Heart right ventricle (tissue), 16 donors: ENCODE measurements around the gene TFB2M. TPM values are rescaled to one million over a fixed set of nuclear protein-coding genes. Genes with fewer than 3 reads are reported as not detected.

Source experiments
- ATAC-seq, 8 donors: fragments of 200-7000 bp; cut with Tn5 transposase; one replicate each; pipeline ENCODE4 v1.9.1; 2020; ENCODE audit warnings: mild to moderate bottlenecking in 8 of 8, moderate library complexity in 8 of 8, moderate number of reproducible peaks in 1 of 8
- DNase-seq, 2 donors: peaks; one replicate each; pipeline ENCODE4 v3.0.0-alpha.2; 2020
- H3K27ac ChIP-seq, 10 donors: fragments of 200-600 bp; sonication (generic) in 2 of 10; one replicate each; pipeline versions ENCODE4 v1.5.0 to v1.8.0; 2020 to 2022; ENCODE audit warnings: mild to moderate bottlenecking in 3 of 10
- H3K27me3 ChIP-seq, 7 donors: fragments of 200-600 bp; one replicate each; pipeline ENCODE4 v1.8.0; 2021 to 2022; ENCODE audit warnings: mild to moderate bottlenecking in 2 of 7
- H3K36me3 ChIP-seq, 9 donors: fragments of 200-600 bp; sonication (generic) in 1 of 9; one replicate each; pipeline versions ENCODE4 v1.5.0 to v1.8.0; 2020 to 2022; ENCODE audit warnings: mild to moderate bottlenecking in 2 of 9
- H3K4me1 ChIP-seq, 9 donors: fragments of 200-600 bp; sonication (generic) in 1 of 9; one replicate each; pipeline versions ENCODE4 v1.5.0 to v1.8.0; 2020 to 2022; ENCODE audit warnings: mild to moderate bottlenecking in 4 of 9
- H3K4me3 ChIP-seq, 10 donors: fragments of 200-600 bp; sonication (generic) in 2 of 10; one replicate each; pipeline versions ENCODE4 v1.5.0 to v1.8.0; 2020 to 2022; ENCODE audit warnings: mild to moderate bottlenecking in 7 of 10, moderate library complexity in 2 of 10
- H3K9me3 ChIP-seq, 11 donors: fragments of 200-600 bp in 10 of 11; sonication (generic) in 2 of 11; one replicate each; pipeline versions ENCODE4 v1.5.0 to v1.8.0; 2013 to 2022; ENCODE audit warnings: mild to moderate bottlenecking in 2 of 11, control low read depth in 1 of 11, moderate library complexity in 1 of 11
- CTCF ChIP-seq, 9 donors: fragments of 200-600 bp; sonication (generic) in 2 of 9; IDR thresholded peaks; one replicate each; pipeline versions ENCODE4 v1.5.0 to v1.8.0; 2021 to 2022; ENCODE audit warnings: antibody characterized with exemption in 9 of 9, mild to moderate bottlenecking in 5 of 9, moderate library complexity in 1 of 9
- WGBS, 2 donors: extraction: QIAGEN DNeasy Blood & Tissue Kit; methylation state at CpG; one replicate each; pipeline ENCODE4 v1.1.7; 2013; ENCODE audit warnings: inconsistent platforms in 1 of 2; 5-methylcytosine and 5-hydroxymethylcytosine counted together
- intact Hi-C, 10 donors: fragments of 100-400 bp; cut with DNase I; formaldehyde crosslinking; loops; one replicate each; pipeline versions ENCODE4 v1.11.1 to v1.14.2; 2022
- polyA plus RNA-seq, 2 donors: library from polyadenylated mRNA; stranded (reverse); fragments of 200-250 nt; gene quantifications; one replicate each; pipeline ENCODE4 v1.2.3, GENCODE V29; 2013
- total RNA-seq, 10 donors: library from RNA; stranded (reverse); fragmentation: NEBNext Ultra II Directional in 3 of 10; extraction: Animal tissue kit (Norgen Biotek cat#: 25700) in 3 of 10; gene quantifications; one replicate each; pipeline versions ENCODE4 v1.2.1 to v1.2.4, GENCODE V29; 2021 to 2023
- donor health status: Arrhythmogenic right ventricular cardiomyopathy.
- donor health status: ischemic (EF 13 %, LVEDD 7.1; RV severe dilation, severe dysfunction).
- donor health status: healthy with polysubstance abuse.
- donor health status: DM: no; HTN: yes; CAD: no.
- donor health status: DM: no; HTN: no; CAD: no.
- donor health status: ischemic (EF 25% LVEDD 6.9; RV normal size, moderate dysfunction).
- donor health status: ischemic (EF 25% LVEDD 5.7; RV mildly dilated, moderate dysfunction).
- donor health status: healthy.
- donor health status: DM: yes; HTN: yes; CAD: no.
- donor health status: Ischemic cardiomyopathy.
- donor health status: ischemic (EF 35%, LVEDD 5.7; RV mildly dilated, moderate dysfunction).
- donor health status: nonischemic (EF 11% LVEDD 7.7; RV severe dilation, severe dysfunction).
- donor health status: DM: yes; HTN: yes; CAD: no.
- donor health status: PGD.
- donor health status: ischemic (EF 29% LVEDD 5.4; RV normal size, mild dysfunction).
- donor health status: nonischemic (EF 23%, LVEDD 6.1; RV moderate dilation, normal function).

The TFB2M gene
- total and polyA plus RNA-seq, 12 donors: 2.9 to 16.5 (median 13.1) TPM

GRCh38 chr1:246558041-246558440, 8.0 kb downstream of the TFB2M start:
- 96 to 98% methylated on average over 2 of the region's 2 CpGs for WGBS, 2 donors
- no peak overlapping the region for H3K4me3 ChIP-seq

GRCh38 chr1:246554201-246554600, 11.9 kb downstream of the TFB2M start:
- no peak for ATAC-seq
- H3K9me3 ChIP-seq: no peaks in the 10 kb centered on the region
- H3K27me3 ChIP-seq: no peaks in the 10 kb centered on the region
- no peak for DNase-seq
- 94 to 97% methylated on average over 16 of the region's 16 CpGs for WGBS, 2 donors
- no peak for TF ChIP-seq CTCF (IDR thresholded peaks at IDR 0.05)
- H3K27ac ChIP-seq: no peak overlapping the region
- H3K4me3 ChIP-seq: no peak overlapping the region
- H3K36me3 ChIP-seq: peaks cover 0 to 100% (median 38%) of the 10 kb centered on the region in 9 donors
- intact Hi-C loops: no loop called here
- no peaks in the 10 kb centered on the region for H3K4me1 ChIP-seq

More at GRCh38 chr1:246558041-246558440, 8.0 kb downstream of the TFB2M start:
- H3K27ac ChIP-seq: no peak overlapping the region
- ATAC-seq (no peak), DNase-seq (no peak)
- no peaks in the 10 kb centered on the region for H3K27me3 ChIP-seq
- H3K9me3 ChIP-seq: no peaks in the 10 kb centered on the region
- intact Hi-C loops: loop anchor here in 1 of 10 donors (5.0 kb wide), 1 partner anchor 51 kb away; the partner anchor contains the start of gene SMYD3
- no peak for TF ChIP-seq CTCF (IDR thresholded peaks at IDR 0.05)
- H3K4me1 ChIP-seq: no peaks in the 10 kb centered on the region
- peaks cover 0 to 97% (median 45%) of the 10 kb centered on the region in 9 donors for H3K36me3 ChIP-seq

GRCh38 chr1:246552110-246552509, 14.0 kb downstream of the TFB2M start:
- H3K36me3 ChIP-seq: peaks cover 0 to 100% (median 48%) of the 10 kb centered on the region in 9 donors

GRCh38 chr1:246550402-246550801, 15.7 kb downstream of the TFB2M start:
- no peaks in the 10 kb centered on the region for H3K27me3 ChIP-seq
- no peak for DNase-seq
- no peak for TF ChIP-seq CTCF (IDR thresholded peaks at IDR 0.05)
- no peak overlapping the region for H3K4me3 ChIP-seq
- 69 to 71% methylated on average over 11 of the region's 11 CpGs for WGBS, 2 donors
- peaks cover 0 to 100% (median 40%) of the 10 kb centered on the region in 9 donors for H3K36me3 ChIP-seq
- H3K9me3 ChIP-seq: no peaks in the 10 kb centered on the region
- H3K27ac ChIP-seq: no peak overlapping the region
- no peak for ATAC-seq
- peaks cover 0 to 3% (median 0%) of the 10 kb centered on the region in 9 donors for H3K4me1 ChIP-seq
- intact Hi-C loops: no loop called here

More at GRCh38 chr1:246552110-246552509, 14.0 kb downstream of the TFB2M start:
- Histone ChIP-seq H3K27ac (no peak overlapping the region), H3K27me3 (no peaks in the 10 kb centered on the region), H3K4me3 (no peak overlapping the region), H3K9me3 (no peaks in the 10 kb centered on the region), H3K4me1 (peaks cover 0 to 3% (median 0%) of the 10 kb centered on the region in 9 donors)
- intact Hi-C loops: no loop called here
- no peak for DNase-seq
- no peak for ATAC-seq
- TF ChIP-seq CTCF (IDR thresholded peaks at IDR 0.05): no peak
- WGBS, 2 donors: 95 to 96% methylated on average over 6 of the region's 6 CpGs
